Gastrocnemius medialis (tissue), 4 donors: ENCODE results near the gene ZNRF1.

Experiments used
- CTCF ChIP-seq, 5 experiments: fragments of 450-650 bp in 3 of 5; fragments of 200-600 bp in 2 of 5; sonication (generic) in 2 of 5; IDR thresholded peaks in 4 of 5; conservative IDR thresholded peaks in 1 of 5; 1 replicate in 4 of 5; 2 replicates in 1 of 5; pipeline ENCODE4 v1.5.1; 2016 to 2019; ENCODE audit warnings: antibody characterized with exemption in 5 of 5, mild to moderate bottlenecking in 3 of 5, moderate library complexity in 3 of 5
- POLR2A ChIP-seq, 2 donors: fragments of 450-650 bp; IDR thresholded peaks; one replicate each; pipeline ENCODE4 v1.6.1; 2017; ENCODE audit warnings: antibody characterized with exemption in 2 of 2, mild to moderate bottlenecking in 2 of 2, moderate library complexity in 2 of 2

DNA sequence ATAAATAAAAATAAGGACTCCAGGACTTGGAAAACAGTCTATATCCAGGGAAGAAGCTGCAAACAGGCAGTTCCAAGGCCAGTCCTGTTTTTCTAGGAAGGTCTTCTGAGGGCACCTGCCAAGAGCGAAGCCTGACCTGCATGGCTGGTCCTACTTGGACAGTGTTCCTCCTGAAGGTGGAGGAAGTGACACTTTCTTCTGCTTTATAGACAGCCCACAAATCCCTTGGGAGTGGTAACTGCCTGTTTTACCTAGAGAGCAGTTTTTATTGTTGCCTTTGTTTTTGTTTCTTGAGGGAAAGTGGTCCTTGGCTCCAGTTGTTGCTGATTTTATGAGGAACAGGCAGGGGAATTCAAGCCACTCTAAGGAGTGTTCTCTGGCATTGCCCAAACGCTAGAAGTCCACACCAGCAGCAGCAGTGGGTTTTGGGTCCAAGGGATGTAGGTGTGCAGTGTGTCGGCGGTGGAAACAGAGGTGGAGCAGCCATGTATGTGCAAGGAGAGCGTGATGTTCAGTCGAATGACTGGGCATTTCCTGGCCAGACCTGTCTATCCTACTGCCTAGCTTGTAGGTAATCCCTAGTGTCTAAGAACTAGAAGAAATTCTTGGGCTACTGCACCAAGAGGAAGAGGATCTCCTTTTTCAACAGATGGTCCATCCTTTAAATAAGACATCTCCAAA lies 82.5 kb downstream of the ZNRF1 start:
- no peak for TF ChIP-seq CTCF (IDR thresholded peaks at IDR 0.05 in 4 of 5, conservative IDR thresholded peaks at IDR 0.05 in 1 of 5)
- no peak for TF ChIP-seq POLR2A (IDR thresholded peaks at IDR 0.05)
